ENCODE data around the gene FBXL16.

FBXL16 gene

DNA sequence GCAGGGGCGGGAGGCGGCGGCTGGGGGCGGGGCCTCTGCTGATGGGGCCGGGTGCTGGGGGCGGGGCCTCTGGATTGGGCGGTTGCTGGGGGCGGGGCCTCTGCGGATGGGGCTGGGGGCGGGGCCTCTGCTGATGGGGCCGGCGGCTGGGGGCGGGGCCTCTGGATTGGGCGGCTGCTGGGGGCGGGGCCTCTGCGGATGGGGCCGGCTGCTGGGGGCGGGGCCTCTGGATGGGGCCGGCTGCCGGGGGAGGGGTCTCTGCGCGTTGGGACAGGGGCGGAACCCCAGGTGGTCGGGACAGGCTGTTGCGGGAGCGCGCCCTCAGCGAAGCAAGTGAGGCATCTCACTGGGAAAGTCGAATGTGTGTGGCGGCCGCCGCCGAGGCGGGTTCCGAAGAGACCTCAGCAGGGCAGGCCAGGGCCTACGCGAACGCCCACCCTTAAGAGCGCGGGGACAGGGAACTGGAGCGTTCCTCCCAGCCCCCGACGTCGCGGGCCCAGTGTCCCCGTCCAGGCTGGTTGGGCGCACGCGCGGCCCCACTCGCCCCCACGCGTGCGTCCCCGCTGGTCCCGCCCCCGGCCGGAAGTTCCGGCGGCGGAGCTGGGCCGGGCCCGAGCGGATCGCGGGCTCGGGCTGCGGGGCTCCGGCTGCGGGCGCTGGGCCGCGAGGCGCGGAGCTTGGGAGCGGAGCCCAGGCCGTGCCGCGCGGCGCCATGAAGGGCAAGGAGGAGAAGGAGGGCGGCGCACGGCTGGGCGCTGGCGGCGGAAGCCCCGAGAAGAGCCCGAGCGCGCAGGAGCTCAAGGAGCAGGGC lies 25.6 kb downstream of the FBXL16 start, which contains the start of gene STUB1:
STUB1 (plus strand) TSS at position 597 of the 811 bp plus-strand sequence; CDS start at position 713, 116 bp downstream.
- in situ Hi-C loops (cut with MboI; ENCODE audit: low sequenced_read_pairs) = loop anchor here (10.0 kb wide), 1 partner anchor 105 kb away; the partner anchor contains the start of genes CHTF18 and RPUSD1

DNA sequence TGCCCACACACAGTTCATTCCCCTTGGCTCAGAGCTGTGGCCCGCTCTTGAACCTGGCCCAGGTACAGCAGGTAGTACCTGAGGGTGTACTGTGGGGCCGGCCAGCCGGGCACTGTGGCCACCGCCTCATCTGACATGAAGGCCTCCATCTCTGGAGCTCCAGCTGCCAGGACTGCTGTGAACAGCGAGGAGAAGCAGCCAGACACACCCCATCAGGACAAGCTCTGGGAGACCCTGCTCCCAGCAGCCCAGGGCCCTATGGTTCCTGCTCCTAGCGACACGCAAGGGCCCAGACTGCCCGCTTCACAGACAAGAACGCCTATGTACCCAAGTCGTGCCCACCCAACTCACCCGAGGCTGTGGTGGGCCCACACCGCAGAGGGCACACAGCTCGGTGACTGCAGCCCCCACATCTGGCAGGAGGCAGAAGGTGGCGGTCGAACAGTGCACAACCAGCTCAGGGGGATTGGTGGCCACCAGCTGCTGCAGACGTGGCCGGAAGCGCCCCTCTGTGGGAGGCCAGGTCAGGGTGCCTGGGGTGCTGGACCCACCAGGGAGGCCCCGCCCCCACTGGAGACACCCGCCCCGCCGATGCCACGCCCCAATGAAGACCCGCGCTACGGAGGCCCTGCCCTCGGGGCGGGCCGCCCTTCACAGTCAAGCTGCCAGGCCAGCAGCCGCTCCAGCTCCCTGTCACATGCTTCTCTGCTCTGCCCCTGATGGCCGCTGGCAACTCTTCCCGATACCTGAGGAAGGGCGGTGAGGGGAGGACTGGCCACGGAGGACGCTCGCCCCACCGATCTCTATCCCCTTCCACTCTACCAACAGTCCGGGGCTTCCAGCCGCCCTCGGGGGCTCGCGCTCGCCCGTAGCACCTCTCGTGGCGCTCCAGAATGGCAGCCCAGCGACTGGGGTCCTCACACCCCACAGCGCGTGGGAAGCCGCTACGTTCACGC lies 26.5 kb downstream of the FBXL16 start:
- in situ Hi-C loops (cut with MboI; ENCODE audit: low sequenced_read_pairs) = no loop called here

DNA sequence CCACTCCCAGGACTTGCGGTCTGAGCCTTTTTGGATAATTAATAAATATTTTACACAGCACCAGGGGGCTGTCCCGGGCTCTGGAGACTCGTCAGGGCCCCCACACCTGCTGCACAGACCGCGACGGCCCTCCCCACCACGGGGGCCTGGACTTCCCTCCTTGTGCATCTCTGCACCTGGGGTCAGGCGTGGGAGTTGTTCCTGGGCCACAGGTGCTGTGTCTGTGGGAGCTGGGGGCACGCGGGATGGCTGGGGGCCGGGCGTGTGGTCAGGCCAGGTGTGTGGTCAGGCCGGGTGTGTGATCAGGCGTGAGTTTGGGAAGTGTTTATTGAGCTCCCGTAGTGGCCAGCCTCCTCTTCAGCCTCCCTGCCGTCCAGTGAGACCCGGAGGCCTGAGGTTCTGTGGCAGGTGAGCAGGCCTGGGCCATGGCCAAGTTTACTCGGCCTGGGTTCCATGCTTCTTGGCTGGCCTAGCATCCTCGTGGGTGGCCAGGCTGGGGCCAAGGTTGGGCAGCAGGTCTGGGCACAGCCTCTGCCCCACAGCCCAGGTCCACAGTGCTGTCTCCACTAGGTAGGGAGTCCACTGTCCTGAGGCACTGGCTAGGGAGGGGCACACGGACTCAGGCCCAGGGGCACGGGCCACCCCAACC lies 27.3 kb downstream of the FBXL16 start:
- in situ Hi-C loops (cut with MboI; ENCODE audit: low sequenced_read_pairs) = no loop called here

DNA sequence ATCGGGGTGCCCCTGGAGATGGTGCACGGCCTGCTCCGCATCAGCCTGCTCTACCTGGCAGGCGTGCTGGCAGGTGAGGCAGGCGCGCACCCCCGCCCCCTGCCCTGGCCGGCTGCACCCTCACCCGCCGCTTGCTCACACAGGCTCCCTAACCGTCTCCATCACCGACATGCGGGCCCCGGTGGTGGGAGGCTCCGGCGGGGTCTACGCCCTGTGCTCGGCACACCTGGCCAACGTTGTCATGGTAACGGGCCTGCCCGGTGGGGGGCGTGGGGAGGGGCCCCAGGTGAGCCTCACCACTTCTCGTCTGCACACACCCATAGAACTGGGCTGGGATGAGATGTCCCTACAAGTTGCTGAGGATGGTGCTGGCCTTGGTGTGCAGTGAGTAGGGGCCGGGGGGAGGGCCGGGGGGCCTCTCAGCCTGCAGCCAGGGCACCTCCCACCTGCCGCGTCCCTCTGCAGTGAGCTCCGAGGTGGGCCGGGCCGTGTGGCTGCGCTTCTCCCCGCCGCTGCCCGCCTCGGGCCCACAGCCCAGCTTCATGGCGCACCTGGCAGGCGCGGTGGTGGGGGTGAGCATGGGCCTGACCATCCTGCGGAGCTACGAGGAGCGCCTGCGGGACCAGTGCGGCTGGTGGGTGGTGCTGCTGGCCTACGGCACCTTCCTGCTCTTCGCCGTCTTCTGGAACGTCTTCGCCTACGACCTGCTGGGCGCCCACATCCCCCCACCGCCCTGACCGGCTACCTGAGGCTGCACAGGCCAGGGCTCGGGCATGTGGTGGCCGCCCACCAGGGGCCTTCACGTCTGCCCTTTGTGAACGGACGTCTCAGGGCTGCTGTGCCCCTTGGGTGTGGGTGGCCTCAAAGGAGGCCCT lies 28.0 kb downstream of the FBXL16 start:
- in situ Hi-C loops (cut with MboI; ENCODE audit: low sequenced_read_pairs) = no loop called here

DNA sequence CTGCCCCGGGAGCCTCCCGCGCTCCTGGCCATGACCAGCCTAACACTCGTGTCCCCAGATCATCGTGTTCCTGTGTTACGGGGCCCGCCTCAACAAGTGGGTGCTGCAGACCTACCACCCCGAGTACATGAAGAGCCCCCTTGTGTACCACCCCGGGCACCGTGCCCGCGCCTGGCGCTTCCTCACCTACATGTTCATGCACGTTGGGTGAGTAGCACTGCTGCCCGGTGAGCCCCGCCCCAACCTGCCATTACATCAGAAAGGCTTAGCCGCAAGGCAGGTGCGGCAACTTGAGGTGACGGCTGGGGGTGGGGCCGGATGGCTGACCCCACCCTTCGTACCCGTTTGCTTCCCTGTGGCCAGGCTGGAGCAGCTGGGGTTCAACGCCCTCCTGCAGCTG lies 28.7 kb downstream of the FBXL16 start:
- in situ Hi-C loops (cut with MboI; ENCODE audit: low sequenced_read_pairs) = no loop called here

DNA sequence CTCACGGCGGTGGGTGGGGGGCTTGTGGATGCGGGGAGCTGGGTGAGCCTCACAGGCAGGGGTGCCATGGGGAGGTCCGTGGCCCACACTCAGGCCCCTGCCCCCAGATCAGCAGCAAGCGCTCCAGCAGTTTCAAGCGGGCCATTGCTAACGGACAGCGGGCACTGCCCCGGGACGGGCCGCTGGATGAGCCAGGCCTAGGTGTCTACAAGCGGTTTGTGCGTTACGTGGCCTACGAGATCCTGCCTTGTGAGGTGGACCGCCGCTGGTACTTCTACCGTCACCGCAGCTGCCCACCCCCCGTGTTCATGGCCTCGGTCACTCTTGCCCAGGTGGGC lies 29.1 kb downstream of the FBXL16 start:
- in situ Hi-C loops (cut with MboI; ENCODE audit: low sequenced_read_pairs) = no loop called here

DNA sequence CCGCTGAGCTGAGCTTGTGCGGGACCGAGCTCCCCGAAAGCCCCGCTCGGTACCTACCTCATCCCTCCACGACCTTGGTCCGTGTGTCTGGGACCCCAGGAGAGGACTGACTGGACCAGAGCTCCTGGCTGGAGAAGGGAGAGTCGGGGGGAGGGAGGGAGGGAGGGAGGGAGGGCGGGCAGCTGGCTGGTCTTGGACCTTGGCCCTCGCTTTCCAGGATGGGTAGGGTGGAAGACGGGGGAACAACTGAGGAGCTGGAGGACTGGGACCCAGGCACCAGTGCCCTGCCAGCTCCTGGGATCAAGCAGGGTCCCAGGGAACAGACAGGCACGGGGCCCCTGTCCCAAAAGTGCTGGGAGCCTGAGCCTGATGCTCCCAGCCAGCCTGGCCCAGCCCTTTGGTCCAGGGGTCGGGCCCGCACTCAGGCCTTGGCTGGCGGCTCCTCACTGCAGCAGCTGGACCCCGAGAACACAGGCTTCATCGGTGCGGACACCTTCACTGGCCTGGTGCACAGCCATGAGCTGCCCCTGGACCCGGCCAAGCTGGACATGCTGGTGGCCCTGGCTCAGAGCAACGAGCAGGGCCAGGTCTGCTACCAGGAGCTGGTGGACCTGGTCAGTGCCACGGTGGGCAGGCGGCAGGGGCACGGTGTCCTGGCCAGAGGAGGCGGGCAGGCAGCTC lies 29.6 kb downstream of the FBXL16 start:
- in situ Hi-C loops (cut with MboI; ENCODE audit: low sequenced_read_pairs) = no loop called here

DNA sequence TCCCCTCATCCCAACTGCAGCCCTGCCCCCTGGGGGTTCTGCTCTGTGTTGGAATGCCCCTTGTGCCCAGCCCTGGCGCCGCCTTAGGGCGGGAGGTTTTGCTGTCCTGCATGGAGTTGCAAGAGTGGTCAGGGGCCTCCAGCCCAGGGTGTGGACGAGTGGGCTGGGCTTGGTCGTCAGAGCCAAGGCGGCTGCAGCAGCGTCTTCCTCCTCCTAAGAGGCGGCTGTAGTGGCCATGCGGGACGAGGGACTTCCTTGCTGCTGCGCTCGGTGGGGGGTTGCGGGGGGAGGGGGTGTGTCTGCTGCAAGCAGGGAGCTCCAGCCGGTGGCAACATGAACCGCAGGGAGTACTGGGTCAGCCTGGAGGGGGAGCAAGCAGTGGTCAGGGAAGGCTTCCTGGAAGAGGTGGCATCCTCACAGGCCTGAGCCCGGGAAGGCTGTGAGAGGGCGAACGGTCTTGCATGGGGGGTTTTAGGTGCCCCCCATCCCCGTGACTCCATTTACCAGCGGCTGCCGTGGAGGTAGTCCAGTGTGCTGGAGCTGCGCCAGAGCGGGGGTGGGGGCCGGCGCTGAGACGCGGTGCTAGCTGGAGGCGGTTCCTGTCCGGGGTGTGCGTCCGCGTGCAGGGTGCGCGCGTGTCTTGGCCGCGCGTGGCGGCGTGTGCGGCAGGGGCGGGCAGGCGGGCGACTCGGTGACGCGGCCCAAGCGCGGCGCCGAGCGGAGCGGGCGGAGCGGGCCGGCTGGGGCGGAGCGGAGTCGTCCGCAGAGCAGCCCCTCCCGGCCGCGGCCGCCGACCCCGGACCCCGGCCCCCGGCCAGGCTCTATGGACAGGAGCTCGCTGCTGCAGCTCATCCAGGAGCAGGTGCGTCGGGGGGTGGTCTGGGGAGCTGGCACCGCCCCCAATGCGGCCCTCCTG lies 30.4 kb downstream of the FBXL16 start, which contains the start of gene RHBDL1:
RHBDL1 (plus strand) TSS at position 704 of the 916 bp plus-strand sequence; CDS start at position 824, 120 bp downstream.
- in situ Hi-C loops (cut with MboI; ENCODE audit: low sequenced_read_pairs) = no loop called here

DNA sequence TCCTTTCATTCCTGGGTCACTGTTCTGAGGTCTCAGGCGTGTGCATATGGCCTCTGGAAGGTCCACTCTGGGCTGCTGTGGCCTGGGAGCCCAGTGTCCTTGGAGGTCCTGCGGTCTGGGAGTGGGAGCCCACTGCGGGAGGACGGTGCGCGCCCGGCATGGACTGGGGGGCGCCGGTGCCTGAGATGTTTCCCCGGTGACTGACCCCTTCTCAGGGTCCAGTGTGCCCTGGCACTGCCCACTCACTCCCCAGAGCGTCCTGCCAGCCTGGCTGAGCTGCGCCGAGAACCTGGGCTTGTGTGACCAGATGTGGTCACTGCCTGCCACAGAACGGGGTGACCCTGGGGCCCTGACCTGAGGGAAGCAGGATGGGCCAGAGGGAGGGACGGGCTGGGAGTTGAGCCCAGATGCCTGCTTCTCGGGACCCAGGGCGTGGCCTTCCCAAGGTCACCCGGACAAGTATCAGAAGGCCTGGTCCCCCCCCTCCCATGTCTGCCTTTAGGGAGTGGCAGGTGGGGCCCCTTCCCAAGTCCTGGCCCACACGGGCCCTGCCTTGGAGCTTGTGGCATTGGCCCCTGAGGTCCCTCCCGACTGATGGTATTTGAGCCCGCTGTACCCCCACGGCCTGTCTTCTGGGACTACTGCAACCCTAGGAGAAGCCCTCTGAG lies 31.3 kb downstream of the FBXL16 start:
- in situ Hi-C loops (cut with MboI; ENCODE audit: low sequenced_read_pairs) = no loop called here

DNA sequence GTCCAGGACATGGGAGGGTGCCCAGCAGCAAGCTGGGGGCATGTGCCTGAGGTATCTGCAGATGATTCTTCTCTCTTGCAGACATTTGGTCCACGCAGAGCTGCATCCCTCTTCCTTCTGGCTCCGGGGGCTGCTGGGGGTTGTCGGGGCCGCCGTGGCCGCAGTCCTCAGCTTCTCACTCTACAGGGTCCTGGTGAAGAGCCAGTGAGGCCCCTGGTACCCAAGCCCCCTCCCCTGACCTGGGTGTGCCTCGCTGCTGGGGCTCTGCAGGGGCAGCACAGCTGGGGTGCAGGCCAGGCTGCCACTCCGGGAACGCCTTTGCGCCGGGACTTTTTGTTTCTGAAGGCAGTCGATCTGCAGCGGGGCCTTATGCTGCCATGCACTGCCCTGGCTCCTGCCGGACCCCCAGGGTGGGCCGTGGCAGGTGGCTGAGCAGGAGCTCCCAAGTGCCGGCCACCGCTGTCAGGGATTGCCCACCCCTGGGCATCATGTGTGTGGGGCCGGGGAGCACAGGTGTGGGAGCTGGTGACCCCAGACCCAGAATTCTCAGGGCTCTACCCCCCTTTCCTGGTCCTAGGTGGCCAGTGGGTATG lies 32.1 kb downstream of the FBXL16 start:
- in situ Hi-C loops (cut with MboI; ENCODE audit: low sequenced_read_pairs) = no loop called here

DNA sequence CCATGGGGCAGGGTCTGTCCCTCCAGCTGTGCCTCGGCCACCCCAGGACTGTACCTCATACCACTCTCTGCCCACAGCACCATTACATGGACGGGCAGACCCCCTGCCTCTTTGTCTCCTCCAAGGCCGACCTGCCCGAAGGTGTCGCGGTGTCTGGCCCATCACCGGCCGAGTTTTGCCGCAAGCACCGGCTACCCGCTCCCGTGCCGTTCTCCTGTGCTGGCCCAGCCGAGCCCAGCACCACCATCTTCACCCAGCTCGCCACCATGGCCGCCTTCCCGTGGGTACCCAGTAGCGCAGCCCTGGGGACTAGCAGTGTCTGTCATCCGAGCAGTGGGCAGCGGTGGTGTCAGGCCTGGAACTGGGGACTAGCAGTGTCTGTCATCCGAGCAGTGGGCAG lies 32.8 kb downstream of the FBXL16 start:
- in situ Hi-C loops (cut with MboI; ENCODE audit: low sequenced_read_pairs) = no loop called here

DNA sequence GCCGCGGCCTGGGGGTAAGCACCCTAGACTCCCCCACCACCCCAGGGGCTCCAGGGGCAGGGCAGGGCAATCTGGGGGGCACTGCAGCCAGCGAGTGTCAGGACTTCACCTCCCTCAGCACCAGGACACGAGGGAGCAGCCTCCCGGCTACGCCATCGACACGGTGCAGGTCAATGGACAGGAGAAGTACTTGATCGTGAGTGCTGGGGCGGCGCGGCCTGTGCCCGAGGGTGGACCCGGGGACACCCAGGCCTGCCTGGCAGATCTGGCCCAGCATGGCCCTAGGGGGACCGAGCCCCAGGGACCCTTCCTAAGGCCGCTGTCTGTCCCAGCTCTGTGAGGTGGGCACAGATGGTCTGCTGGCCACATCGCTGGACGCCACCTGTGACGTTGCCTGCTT lies 33.2 kb downstream of the FBXL16 start:
- in situ Hi-C loops (cut with MboI; ENCODE audit: low sequenced_read_pairs) = no loop called here

DNA sequence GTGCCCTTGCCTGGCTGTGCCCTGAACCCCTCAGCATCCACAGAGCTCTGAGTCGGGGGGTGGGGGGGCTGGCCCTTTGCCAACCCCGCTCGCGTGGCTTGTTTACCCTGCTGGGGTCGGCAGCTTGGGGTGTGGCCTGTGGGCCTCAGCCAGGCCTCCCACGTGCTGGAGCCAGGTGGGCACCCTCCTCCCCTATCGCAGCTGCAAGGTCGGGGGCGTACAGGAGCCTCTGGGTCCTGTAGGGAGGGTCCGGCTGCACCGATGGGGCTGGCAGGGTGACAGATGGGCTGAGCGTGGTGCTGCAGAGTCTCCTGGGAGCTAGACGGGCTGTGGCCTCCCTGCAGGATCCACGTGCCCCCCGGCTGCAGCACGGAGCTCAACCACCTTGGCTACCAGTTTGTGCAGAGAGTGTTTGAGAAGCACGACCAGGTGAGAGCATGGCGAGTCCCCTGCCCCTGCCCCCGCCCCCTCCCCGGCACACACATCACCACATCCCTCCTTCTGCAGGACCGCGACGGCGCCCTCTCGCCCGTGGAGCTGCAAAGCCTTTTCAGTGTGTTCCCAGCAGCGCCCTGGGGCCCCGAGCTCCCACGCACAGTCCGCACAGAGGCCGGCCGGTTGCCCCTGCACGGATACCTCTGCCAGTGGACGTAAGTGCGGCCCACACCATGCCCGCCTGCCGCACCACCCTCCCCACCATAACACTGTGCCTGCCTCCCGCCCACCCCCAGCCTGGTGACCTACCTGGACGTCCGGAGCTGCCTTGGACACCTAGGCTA lies 34.1 kb downstream of the FBXL16 start:
- in situ Hi-C loops (cut with MboI; ENCODE audit: low sequenced_read_pairs) = no loop called here

DNA sequence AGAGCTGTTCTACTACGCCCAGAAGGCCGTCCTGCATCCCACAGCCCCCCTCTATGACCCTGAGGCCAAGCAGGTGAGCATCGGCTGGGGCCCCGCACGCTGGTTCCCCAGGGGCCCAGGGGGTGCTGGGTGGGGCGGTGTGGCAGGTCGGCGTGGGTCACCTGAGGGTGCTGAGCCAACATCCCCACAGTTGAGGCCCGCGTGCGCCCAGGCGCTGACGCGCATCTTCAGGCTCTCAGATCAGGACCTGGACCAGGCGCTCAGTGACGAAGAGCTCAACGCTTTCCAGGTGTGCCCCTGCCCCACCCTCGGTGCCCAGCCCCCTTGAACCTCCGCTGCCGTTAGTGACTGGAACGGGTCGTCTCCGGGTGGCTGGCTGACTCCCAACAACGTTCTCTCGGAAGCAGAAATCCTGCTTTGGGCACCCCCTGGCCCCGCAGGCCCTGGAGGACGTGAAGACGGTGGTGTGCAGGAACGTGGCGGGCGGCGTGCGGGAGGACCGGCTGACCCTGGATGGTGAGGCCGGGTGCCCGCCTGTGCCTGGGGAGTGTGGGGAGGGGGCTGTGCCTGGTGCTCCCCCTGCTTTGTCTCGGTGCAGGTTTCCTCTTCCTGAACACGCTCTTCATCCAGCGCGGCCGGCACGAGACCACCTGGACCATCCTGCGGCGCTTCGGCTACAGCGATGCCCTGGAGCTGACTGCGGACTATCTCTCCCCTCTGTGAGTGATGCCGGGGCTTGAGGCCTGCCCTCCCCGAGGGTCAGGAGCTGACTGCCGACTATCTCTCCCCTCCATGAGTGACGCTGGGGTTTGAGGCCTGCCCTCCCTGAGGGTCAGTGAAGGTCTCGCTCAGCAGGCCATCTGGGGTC lies 34.9 kb downstream of the FBXL16 start:
- in situ Hi-C loops (cut with MboI; ENCODE audit: low sequenced_read_pairs) = no loop called here

DNA sequence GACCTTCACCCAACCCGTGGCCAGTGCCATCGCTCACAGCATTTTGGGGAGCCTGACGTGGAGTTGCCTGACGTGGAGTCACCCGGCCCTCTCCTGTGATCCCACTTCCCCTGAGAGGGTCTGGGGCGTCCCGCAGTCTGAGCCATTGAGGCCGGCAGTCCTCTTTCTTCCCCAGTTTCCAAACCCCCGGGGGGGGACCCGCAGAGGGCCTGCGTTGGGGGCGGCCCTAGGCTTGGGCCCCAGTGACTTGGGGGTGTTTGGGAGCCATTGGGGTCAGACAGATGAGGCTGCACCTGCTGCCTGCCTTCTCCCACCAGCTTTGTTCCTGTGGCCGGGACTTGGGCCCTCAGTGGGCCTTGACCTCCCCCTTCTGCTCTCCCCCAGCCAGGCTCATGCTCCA lies 35.9 kb downstream of the FBXL16 start:
- in situ Hi-C loops (cut with MboI; ENCODE audit: low sequenced_read_pairs) = no loop called here
